ENCODE data around the gene UNC5A.

The UNC5A gene

DNA sequence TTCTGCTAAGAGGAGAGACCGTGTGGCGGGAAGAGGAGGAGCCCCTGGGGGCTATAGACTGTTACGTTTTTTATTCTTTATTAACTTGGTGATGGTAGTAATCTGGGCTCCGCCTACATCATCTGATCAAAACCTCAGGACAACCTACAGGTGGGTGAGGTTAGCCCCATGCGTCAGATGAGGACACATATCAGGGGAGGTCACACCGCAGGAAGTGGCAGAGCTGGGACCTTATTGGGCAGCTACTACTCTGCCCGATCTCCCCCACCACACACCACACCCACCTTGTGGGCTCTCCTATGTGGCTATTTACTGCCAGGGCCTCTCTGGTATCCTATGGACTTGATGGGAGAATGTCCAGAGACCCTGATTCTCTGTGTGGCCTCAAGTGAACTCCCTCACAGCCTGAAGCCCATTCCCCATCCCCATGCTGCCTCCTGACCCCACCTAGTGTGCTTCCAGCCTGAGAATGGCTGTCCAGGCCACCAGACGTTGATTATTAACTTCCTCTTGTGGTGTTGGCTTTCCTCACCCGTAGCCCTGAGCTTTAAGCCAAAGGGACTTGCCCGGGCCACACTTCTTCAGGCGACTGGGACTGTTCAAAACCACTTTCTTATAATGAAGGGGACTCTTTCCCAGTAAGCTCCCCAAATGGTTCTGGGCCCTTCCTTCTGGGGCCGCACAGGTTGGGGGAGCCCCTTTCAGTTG is 8.2 kb downstream of the UNC5A start:
- Mint-ChIP-seq H3K27ac (no peak overlapping the region), H3K9me3 (no peaks in the 10 kb centered on the region), H3K4me1 (ENCODE audit: low read depth) (peaks cover 11% of the 10 kb centered on the region), H3K27me3 (peaks cover 68% of the 10 kb centered on the region), H3K4me3 (peak overlapping the region; percentile 54), H3K36me3 (ENCODE audit: low read depth) (no peaks in the 10 kb centered on the region)

- Mint-ChIP-seq H3K27me3 (peaks cover 59% of the 10 kb centered on the region), H3K4me3 (no peak overlapping the region), H3K4me1 (ENCODE audit: low read depth) (peaks cover 11% of the 10 kb centered on the region), H3K27ac (no peak overlapping the region), H3K9me3 (no peaks in the 10 kb centered on the region), H3K36me3 (ENCODE audit: low read depth) (no peaks in the 10 kb centered on the region)
These were observed 9.1 kb downstream of the UNC5A start for GRCh38 chr5:176819476-176819875.

DNA sequence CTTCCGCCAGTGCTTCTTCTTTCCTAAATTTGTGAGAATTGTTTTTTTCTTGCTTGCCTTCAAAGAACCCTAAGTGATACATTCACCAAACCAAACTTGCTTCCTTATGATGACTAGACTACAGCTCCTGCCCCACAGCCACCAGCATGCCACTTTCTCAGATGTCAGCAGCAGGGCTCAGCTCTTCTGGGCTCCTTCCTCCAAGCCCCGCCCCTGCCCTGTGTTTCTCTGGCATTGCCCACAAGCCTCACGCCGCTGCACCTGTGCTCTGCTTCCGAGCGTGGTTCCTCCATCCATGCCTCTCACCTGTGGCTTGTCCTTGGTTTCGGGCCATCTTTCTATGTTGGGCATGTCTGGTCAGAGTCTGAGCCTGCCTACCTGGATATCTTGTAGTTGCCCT is 10.6 kb downstream of the UNC5A start:
- Mint-ChIP-seq H3K4me3 (no peak overlapping the region), H3K27ac (no peak overlapping the region), H3K36me3 (ENCODE audit: low read depth) (no peaks in the 10 kb centered on the region), H3K27me3 (peaks cover 50% of the 10 kb centered on the region), H3K9me3 (no peaks in the 10 kb centered on the region), H3K4me1 (ENCODE audit: low read depth) (peaks cover 11% of the 10 kb centered on the region)

DNA sequence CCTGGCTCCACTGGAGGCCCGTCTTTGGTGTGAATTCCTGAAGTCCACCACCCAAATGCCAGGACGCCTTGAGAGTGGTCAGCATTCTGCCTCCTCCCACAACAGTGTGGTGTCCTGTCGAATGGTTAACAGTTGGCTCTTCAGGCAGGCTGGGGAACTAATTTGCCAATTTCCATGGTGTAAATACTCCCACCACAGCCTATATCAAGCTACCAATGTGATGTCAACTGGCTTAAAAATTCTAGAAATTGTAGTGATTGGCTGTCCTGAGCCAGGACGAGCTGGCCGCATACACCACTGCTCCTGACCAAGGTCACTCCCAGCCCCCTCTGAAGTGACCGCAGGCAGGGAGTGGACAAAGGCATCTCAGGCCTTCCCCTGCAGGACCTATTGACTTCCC is 11.1 kb downstream of the UNC5A start:
- H3K4me1 Mint-ChIP-seq (ENCODE audit: low read depth) = peaks cover 11% of the 10 kb centered on the region
- no peak overlapping the region for H3K4me3 Mint-ChIP-seq
- no peaks in the 10 kb centered on the region for H3K9me3 Mint-ChIP-seq
- H3K27ac Mint-ChIP-seq = no peak overlapping the region
- H3K36me3 Mint-ChIP-seq (ENCODE audit: low read depth) = no peaks in the 10 kb centered on the region
- H3K27me3 Mint-ChIP-seq = peaks cover 45% of the 10 kb centered on the region

DNA sequence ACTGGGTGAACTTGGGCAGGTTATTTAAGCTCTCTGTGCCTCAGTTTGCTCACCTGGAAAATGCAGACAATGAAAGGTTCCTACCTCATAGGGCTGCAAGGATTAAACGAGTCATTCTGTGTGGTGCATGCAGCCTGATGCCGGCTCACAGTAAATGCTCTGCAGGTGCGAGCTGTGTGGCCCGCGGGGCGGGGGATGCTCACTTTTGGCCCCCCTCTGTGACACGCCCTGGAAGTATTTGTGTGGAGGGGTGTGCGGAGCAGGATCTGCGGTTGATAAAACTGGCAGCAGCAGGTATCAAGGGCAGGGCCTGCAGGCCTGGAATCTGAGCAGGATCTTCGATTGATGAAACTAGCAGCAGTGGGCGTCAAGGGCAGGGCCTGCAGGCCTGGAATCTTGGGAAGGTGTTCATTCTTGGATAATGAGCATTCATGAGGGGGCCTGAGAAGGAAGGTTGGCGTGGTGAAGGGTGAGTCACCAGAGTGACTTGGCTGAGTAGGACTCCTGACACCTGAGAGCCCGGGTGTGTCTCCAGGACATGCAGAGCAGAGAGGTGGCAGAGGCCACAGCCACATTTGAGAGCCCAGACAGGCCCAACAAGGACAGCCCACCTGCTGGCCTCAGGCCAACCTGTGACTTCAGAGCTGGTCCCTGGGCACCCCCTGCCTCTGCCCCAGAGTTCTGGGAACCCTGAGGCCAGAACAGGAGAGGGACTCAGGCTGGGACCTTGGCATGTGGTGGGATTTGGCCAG is 11.9 kb downstream of the UNC5A start:
- H3K36me3 Mint-ChIP-seq (ENCODE audit: low read depth) = no peaks in the 10 kb centered on the region
- peaks cover 8% of the 10 kb centered on the region for H3K4me1 Mint-ChIP-seq (ENCODE audit: low read depth)
- H3K27me3 Mint-ChIP-seq = peaks cover 40% of the 10 kb centered on the region
- no peak overlapping the region for H3K4me3 Mint-ChIP-seq
- H3K27ac Mint-ChIP-seq = no peak overlapping the region
- H3K9me3 Mint-ChIP-seq = no peaks in the 10 kb centered on the region

DNA sequence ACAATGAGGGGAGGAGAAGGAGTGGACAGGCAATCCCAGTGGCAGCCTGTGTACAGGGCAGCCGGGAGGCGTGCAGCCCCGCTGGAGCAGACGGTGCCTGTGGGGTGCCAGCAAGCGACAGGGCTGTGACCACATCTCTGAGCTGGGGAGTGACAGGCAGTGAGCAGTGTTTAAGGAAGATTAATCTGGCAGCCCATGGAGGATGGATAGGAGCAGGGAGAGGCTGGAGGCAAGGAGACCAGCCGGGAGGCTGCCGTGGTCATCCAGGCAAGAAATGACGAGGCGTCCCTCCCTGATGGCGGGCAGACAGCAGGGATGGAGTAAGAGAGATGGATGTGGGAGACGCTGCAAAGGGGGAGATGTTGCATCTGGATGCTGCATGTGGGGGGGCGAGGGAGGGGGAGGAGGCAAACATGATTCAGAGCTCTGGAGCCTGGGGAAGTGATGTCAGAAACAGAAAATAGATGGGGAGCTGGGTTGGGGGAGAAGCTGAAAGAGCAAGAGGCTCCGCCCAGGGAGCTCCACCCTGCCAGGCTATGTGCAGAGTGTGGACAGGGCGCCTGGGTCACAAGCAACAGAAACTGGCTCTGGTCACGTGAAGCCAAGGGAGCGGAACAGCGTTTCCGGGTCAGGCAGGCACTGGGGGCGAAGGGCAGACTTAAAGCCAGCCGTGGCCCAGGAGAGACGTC is 12.6 kb downstream of the UNC5A start:
- Mint-ChIP-seq H3K9me3 (no peaks in the 10 kb centered on the region), H3K4me1 (ENCODE audit: low read depth) (peaks cover 8% of the 10 kb centered on the region), H3K36me3 (ENCODE audit: low read depth) (no peaks in the 10 kb centered on the region), H3K27me3 (peaks cover 40% of the 10 kb centered on the region), H3K4me3 (no peak overlapping the region), H3K27ac (no peak overlapping the region)

- Mint-ChIP-seq H3K36me3 (ENCODE audit: low read depth) (no peaks in the 10 kb centered on the region), H3K27ac (no peak overlapping the region), H3K4me1 (ENCODE audit: low read depth) (no peaks in the 10 kb centered on the region), H3K9me3 (no peaks in the 10 kb centered on the region), H3K27me3 (peaks cover 30% of the 10 kb centered on the region), H3K4me3 (no peak overlapping the region)
These were observed 13.6 kb downstream of the UNC5A start for GRCh38 chr5:176823869-176824412.

DNA sequence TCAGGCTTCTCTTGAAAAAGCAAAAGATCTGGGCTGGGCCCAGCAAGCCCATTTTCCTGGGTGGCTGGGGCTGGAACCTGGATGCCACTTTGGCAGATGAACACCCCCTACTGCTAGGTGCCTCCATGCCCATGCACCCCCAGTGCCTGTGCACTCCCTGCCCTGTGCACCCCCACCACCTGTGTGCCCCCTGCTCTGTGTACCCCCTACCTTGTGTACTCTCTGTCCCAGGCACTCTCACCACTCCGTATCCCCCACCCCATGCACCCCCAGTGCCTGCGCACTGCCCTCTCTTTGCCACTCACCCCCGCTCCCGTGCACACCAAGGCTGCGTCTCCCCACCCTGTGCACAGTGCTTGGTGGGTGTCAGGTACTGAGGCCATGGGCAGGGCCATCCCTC is 14.2 kb downstream of the UNC5A start:
- no peaks in the 10 kb centered on the region for H3K9me3 Mint-ChIP-seq
- H3K27ac Mint-ChIP-seq = no peak overlapping the region
- peaks cover 23% of the 10 kb centered on the region for H3K27me3 Mint-ChIP-seq
- no peak overlapping the region for H3K4me3 Mint-ChIP-seq
- H3K4me1 Mint-ChIP-seq (ENCODE audit: low read depth) = no peaks in the 10 kb centered on the region
- no peaks in the 10 kb centered on the region for H3K36me3 Mint-ChIP-seq (ENCODE audit: low read depth)

DNA sequence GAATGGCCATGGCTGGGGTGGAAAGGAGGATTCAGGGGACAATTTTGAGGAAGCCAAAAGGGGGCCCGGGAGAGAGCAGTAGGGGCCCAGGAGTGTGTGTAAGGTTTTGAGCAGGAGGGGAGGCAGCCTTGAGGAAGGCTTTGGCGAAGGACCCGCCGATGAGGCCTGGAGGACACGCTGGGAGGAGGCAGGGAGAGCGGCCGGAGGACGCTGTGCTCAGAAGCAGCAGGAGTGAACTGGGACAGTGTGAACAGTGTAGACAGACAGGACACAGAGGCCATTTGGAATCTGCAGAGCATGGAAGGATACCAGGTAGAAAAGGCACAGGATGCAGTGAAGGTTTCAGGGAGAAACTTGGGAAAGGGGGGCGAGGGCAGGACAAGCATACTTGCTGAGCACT is 14.9 kb downstream of the UNC5A start:
- H3K9me3 Mint-ChIP-seq = no peaks in the 10 kb centered on the region
- H3K36me3 Mint-ChIP-seq (ENCODE audit: low read depth) = no peaks in the 10 kb centered on the region
- H3K4me1 Mint-ChIP-seq (ENCODE audit: low read depth) = no peaks in the 10 kb centered on the region
- no peak overlapping the region for H3K4me3 Mint-ChIP-seq
- peaks cover 21% of the 10 kb centered on the region for H3K27me3 Mint-ChIP-seq
- no peak overlapping the region for H3K27ac Mint-ChIP-seq

DNA sequence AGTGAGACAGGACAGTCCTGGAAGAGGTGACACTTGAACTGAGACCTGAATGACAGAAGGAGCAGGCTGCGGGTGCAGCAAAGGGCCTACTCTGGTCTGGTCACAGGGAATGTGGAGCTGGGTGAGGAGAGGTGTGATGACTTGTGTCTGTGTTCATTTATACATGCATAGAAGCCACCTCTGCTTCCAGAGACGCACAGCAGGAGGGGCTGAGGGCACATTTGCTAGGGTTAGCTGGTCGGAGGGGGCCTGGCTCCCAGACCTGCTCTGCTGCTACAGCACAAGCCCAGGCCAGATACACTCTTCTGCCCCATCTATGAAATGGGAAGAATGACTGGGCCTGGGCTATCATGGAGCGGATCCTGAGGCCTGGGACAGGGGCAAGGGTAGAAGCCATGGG is 15.6 kb downstream of the UNC5A start:
- Mint-ChIP-seq H3K4me3 (no peak overlapping the region), H3K9me3 (no peaks in the 10 kb centered on the region), H3K27me3 (peaks cover 14% of the 10 kb centered on the region), H3K27ac (no peak overlapping the region), H3K4me1 (ENCODE audit: low read depth) (no peaks in the 10 kb centered on the region), H3K36me3 (ENCODE audit: low read depth) (no peaks in the 10 kb centered on the region)

DNA sequence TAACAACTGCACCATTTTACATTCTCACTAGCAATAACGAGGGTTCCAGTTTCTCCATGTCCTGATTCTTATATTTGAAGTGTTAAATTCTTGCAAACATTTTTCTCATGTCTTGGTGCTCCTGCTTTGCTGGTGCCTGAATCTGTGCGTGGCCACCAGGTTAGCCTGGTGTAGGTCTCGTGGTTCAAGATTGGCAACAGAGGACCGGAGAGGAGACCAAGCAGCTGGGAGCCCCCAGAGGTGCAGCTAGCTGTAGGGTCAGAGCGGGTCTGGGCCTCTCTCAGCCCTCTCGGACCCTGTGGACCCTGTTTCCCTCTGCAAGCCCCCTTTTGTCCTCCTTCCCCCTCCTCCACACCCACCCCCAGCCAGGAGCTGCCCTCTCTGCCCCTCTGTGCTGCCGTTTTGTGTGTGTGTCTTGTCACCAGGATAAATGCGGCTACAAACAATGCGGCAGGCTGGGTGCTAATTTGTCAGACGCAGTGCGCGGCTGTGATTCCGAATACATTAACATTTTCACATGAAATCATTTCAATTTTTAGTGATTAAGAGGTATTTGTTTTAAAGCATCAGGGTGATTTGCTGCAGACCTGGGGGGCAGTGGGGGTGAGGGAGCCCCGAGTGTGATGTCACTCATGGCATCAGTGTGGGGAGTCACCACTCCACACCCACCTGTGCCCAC is 17.5 kb downstream of the UNC5A start:
- H3K9me3 Mint-ChIP-seq = no peaks in the 10 kb centered on the region
- H3K4me1 Mint-ChIP-seq (ENCODE audit: low read depth) = no peaks in the 10 kb centered on the region
- H3K27me3 Mint-ChIP-seq = peaks cover 11% of the 10 kb centered on the region
- H3K27ac Mint-ChIP-seq = no peak overlapping the region
- H3K4me3 Mint-ChIP-seq = no peak overlapping the region
- no peaks in the 10 kb centered on the region for H3K36me3 Mint-ChIP-seq (ENCODE audit: low read depth)

GRCh38 chr5:176829320-176829719 is 19.0 kb downstream of the UNC5A start:
- H3K4me3 Mint-ChIP-seq = no peak overlapping the region
- peaks cover 13% of the 10 kb centered on the region for H3K27me3 Mint-ChIP-seq
- no peaks in the 10 kb centered on the region for H3K4me1 Mint-ChIP-seq (ENCODE audit: low read depth)

GRCh38 chr5:176830422-176830994 is 20.1 kb downstream of the UNC5A start:
- no peak overlapping the region for H3K4me3 Mint-ChIP-seq
- no peak overlapping the region for H3K27ac Mint-ChIP-seq
- H3K9me3 Mint-ChIP-seq = no peaks in the 10 kb centered on the region
- no peaks in the 10 kb centered on the region for H3K4me1 Mint-ChIP-seq (ENCODE audit: low read depth)
- H3K36me3 Mint-ChIP-seq (ENCODE audit: low read depth) = no peaks in the 10 kb centered on the region
- peaks cover 14% of the 10 kb centered on the region for H3K27me3 Mint-ChIP-seq

More at GRCh38 chr5:176829320-176829719, 19.0 kb downstream of the UNC5A start:
- no peaks in the 10 kb centered on the region for H3K36me3 Mint-ChIP-seq (ENCODE audit: low read depth)
- no peak overlapping the region for H3K27ac Mint-ChIP-seq
- H3K9me3 Mint-ChIP-seq = no peaks in the 10 kb centered on the region

GRCh38 chr5:176830995-176831423 is 20.6 kb downstream of the UNC5A start:
- Mint-ChIP-seq H3K27me3 (peaks cover 19% of the 10 kb centered on the region), H3K36me3 (ENCODE audit: low read depth) (no peaks in the 10 kb centered on the region), H3K27ac (no peak overlapping the region), H3K9me3 (no peaks in the 10 kb centered on the region), H3K4me1 (ENCODE audit: low read depth) (no peaks in the 10 kb centered on the region), H3K4me3 (no peak overlapping the region)
